ENCODE data around the gene TUFT1. TPM values are rescaled to one million over a fixed set of nuclear protein-coding genes. Genes with fewer than 3 reads are reported as not detected.

Gene TUFT1
- total and polyA plus RNA-seq, 2 of the 13 experiments (the other 11 are each of a cell fraction or from before 2014, with no cell fraction given): 6.4 to 7.3 TPM

- TF ChIP-seq ZNF318 (CRISPR knock-in tag; IDR thresholded peaks at IDR 0.05): no peak
- no peak for TF ChIP-seq ZNF570 (CRISPR knock-in tag; IDR thresholded peaks at IDR 0.05; ENCODE audit: borderline replicate concordance)
- TF ChIP-seq HNRNPLL (IDR thresholded peaks at IDR 0.05; ENCODE audit: low read depth, low read length, poor library complexity, severe bottlenecking): peak; percentile 58
- TF ChIP-seq ZFP36L2 (CRISPR knock-in tag; IDR thresholded peaks at IDR 0.05): no peak
- no peak for TF ChIP-seq ISX (CRISPR knock-in tag; conservative IDR thresholded peaks at IDR 0.05)
Measured at GRCh38 chr1:151510957-151511635, 29.0 kb upstream of the TUFT1 start, which contains the start of gene CGN (continued).
